Measurements from ENCODE around the gene EME1.
A peak's percentile ranks its signal among the peaks of the same experiment; 100 is the strongest.

Gene EME1

DNA sequence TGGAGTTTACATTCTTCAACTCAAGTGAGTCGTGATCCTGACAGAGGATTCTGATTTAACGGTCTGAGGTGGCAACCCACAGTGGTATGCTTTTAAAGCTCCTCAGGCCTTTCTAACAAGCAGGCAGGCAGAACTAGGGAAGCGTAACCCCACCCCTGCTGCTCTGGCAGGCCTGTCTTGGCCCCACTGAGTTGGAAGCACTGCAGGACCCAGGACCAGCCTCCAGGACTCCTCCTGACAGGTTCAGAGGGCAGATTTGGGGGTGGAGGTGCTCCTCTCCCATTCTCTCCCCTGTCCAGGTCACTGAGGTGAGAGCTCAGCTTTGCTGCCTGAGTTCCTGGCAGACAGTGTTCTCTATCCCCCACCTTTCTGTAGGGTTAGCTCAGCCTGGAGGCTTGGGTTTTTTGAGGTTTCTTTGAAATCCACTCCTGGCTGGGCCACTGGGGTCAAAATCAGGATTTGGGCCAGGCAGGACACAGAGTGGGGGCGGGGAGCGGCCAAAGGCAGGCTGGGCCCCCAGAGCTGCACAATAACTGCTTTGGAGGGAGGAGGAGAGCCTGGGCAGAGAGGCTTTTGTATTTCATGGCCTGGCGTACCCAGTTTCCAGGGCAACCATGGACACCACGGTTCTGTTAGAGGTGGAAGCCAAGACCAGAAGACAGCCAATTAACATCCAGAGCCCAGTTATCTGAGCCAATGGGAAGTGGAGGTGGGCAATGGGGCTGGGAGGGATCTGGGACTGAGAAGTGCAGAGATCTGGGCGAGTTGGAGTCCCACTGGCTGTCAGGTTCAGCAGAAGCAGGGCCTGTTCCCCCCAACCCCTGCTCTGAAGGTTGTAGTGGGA, 9.6 kb upstream of the EME1 start:
- no peak for DNase-seq

DNA sequence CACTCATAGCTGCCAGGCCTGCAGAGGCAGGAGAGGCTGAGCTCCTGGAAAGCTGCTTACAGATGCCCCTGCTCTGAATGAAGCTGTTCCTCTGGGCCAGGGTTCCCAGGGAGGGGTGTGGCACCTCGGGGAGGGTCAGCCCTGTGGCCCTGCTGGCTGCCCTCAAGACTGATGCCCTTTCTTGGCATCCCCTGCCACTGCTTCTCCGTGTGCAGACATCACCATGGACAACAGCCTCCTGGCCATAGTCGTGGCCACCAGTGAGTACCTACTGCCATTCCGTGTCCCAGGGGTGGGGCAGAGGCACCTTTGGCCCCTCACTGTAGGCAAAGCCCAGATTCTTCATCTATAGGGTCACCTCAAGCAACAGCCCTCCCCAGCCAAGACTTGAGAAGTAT, 9.0 kb upstream of the EME1 start:
- DNase-seq, result no peak

DNA sequence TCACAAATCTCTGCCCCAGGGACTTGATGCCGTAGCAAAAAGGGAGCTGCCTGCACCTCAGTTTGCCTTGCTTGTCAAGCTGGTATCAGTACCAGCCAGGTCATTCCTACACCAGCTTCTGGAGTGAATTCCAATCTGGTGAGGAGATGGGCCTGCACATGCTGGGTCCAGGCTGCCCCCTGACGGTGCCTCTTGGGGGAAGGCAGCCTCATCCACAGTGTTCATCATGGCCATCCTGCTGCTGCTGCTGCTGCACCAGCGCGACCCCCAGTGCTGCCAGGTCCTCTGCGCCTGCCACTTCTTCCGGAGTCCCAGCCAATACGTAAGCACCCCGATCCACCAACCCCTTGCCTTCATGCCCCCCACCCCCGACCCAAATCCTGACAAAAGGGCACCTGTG, 8.3 kb upstream of the EME1 start:
- no peak for DNase-seq

DNA sequence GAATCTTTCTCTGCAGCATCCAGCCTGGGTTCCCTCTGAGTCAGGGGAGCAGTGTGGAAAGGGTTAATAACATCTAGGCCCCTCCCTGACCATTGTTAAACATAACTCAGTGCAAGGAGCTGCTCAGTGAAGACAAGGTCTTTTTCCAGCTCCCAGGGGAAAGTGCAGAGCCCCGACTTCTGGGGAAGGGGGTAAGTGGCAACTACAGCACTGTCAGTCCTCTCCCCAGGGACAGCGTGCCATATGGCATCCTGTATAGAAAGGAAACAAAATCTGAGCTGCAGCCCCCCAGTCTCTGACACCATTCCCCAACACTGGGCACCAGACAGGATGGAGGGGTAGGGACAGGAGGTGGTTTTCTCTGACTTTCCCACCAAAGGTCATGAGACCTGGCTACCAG, 7.9 kb upstream of the EME1 start:
- no peak for DNase-seq

DNA sequence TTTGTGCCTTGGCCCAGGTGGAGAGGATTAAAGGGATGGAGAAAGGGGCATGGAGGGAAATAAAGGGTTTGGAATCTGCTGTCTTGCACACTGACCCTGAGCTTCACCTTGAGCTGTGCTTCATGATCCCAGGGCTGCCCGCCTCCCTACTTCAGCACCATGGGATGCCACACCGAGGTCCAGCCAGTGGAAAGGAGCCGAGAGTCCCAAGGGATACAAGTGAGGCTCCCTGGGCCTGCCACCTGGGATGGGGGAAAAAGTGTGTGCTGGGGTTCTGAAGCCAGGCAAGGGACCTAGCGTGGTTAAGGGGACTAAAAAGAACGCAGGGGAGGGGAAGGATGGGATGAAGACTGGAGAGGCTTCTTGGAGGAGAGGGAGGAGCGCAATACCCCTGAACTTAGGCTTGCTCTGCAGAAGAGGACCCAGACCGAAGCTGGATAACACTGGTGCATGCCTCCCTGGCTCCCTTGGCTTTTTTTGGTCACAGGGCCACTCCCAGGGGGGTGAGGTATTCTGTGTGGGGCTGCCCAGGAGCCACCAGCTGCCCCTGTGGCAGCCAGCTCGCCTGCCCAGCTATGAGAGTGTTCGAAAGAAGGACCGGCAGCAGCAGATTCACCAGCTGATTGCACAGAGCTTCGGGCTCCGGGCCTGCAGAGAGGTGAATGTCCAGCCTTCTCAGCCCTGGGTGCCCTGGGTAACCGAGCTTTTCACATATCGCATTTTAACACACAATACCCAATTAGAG, 7.2 kb upstream of the EME1 start:
- DNase-seq, result no peak

DNA sequence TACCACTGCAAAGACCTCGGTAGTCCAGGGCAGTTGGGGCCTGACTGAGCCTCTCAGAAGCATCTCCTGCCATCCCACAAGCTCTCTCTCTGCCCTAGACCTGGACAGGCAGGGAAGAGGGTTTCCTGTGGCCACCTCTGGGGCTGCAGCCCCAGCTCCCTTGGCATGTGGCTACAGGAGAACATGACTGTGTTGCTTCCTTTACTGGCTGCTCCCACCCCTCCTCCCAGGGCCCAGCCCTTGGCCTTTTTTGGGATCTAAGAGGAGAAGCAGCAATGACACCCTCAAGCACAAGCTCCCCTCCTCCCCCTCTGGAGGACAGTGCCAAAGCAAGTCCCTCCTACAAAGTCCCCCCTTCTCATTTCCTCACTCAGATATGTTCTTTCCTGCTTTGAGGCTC, 5.6 kb upstream of the EME1 start:
- no peak for DNase-seq

DNA sequence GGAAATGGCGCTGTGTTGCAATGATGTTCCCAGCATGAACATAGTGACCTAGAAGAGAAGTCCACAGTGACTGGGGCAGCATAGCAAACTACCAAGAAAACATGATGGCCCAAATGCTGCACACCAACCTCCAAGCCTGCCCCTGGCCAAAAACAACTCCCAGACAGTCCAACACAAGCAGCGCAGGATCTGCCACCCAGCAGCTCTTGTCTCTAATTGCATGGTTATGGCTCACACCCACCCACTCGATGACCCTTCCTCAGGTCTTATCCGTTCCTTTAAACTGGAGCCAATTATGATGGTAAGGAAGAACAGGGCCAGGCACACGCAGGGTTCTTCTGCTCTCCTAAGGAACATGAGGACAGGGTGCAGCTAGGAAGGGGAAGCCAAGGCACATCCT, 3.0 kb upstream of the EME1 start:
- no peak for DNase-seq

DNA sequence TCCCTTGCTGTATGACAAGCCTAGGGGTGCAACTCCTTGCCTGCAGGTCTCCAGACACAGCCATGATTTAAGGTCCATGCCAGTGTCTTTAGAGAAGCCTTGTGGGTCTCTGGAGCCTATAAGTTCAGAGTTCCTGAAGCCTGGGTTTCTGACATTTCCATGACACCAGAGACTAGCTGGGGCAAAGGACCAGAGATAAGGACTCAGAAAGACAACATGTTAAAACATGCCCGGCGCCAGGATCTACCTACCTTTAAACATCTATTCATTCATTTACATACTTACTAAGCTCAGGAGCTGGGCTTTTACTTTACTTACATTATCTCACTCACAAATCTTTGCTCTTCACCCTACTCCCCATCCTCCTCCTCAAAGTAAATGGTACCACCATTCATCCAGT, 1.5 kb upstream of the EME1 start:
- no peak for DNase-seq

DNA sequence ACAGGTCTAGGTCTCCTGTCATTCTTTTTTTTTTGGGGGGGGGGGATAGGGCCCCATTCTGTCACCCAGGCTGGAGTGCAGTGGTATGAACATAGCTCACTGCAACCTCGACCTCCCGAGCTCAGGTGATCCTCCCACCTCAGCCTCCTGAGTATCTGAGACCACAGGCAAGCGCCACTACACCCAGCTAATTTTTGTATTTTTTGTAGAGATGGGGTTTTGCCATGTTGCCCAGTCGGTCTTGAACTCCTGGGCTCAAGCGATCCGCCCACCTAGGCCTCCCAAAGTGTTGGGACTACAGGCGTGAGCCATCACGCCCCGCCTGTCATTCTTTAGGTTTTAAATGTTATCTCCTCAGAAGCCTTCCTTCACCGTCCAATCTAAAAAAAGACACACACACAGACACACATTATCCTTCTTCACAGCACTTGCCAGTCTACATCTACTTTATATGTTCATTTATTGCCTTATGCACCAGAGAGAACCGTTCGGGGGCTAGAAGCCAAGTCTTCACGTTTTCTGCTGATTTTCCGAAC, 739 bp upstream of the EME1 start:
- DNase-seq, result peak in 3 of 4 experiments; percentile 8 to 41 (median 17)

DNA sequence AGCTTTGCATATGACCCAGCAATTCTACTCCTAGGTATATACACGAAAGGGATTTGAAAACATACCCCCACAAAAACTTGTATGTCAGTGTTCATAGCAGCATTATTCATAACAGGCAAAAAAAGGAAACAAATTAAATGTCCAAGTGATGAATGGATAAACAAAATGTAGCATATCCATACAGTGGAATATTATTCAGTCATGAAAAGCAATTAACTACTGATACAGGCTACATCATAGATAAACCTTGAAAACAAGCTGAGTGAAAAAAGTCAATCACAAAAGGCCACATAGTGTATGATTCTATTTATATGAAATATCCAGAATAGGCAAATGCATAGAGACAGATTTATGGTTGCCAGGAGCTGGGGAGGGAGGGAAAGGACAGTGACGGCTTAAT, 676 bp downstream of the EME1 start:
- DNase-seq, result no peak

DNA sequence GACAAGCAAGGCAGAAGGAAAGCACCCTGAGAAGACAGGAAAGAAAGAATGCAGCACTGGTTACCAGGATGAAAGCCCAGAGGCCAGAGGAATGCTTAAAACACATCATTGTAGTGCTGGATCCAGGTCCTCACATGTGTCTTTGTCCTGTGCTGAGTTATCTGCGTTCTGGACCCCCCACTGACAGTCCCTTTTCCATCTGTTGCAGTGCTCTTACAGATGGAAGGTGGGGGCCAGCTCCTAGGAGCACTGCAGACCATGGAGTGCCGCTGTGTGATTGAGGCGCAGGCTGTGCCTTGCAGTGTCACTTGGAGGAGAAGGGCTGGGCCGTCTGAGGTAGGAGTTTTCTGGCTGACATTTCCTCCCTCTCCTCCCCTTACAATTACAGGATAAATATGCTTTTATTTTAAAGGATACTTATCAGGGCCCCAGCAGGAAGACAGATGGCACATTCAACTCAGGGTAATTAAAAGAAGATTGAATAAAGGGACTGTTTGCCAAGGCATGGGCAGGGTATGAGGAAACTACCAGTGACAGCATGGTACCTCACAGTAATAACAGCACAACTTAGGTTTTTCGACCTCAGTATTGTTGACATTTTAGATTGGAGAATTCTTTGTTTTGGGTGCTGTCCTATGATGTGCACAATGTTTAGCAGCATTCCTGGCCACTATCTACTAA, 3.0 kb downstream of the EME1 start:
- no peak for DNase-seq

DNA sequence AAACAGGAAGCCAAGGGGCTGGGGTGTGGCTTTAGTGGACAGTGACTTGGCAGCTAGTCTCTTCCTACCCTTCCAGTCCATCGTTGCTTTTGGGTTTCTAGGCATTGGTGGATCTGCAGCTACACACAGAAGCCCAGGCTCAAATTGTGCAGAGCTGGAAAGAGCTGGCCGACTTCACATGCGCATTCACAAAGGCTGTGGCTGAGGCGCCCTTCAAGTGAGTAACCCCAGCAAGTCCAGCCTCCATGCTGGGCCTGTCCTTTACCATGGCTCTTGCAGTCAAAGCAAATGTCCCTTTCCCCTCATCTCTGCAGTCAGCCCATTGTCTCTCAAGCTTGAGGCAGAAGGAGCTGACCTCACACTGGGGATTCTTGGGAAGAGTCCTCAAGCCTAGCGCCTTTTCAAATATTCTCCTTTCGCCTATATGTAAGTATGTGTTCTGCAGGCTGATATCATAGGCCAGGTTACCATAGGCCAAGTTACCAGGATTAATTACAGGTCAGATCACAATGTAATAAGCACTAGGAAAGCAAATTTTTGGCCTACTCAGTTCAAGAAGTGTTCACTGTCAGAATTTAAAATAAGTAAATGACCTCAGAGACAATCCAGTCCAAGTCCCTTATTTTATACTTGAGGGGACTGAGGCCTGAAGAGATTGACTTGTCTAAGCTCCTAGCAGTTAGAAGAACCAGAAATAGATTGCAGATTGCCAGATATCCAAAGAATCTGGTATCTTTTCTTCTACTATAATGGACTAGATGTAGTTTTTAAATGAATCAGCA, 6.5 kb downstream of the EME1 start:
- no peak for DNase-seq

DNA sequence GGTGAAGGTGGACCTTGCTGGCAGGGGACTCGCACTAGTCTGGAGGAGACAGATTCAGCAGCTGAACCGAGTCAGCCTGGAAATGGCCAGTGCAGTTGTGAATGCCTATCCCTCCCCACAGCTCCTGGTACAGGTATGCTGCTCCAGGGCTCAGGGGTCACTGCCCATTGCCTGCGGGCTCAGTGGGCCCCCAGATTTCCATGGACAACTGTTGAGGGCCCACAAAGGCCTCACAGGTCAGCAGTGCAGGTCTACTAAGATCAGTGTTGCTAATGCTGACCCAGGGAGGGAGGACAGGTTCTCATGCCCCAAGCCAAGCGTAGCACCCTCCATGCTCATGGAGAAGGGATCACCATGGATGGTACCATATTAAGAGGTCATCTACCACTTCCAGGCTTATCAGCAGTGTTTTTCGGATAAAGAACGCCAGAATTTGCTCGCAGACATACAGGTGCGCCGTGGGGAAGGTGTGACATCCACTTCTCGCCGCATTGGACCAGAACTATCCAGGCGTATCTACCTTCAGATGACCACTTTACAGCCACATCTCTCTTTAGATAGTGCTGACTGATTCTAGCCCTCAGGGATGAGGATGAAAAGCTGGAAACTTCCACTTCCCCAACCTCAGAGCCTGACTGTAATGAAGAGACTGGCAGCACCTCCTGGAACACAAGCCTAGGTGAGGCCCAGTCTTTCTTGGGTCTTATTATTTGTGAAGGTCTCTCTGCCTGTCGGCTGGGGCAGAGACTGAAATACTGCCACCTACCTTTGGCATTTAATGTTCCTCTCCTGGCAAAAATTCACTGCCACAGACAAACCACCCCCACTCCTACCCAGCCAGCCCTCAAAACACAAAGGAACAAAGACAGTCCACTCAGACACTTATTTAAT, 7.6 kb downstream of the EME1 start:
- peak in 1 of 4 experiments; percentile 14 for DNase-seq

DNA sequence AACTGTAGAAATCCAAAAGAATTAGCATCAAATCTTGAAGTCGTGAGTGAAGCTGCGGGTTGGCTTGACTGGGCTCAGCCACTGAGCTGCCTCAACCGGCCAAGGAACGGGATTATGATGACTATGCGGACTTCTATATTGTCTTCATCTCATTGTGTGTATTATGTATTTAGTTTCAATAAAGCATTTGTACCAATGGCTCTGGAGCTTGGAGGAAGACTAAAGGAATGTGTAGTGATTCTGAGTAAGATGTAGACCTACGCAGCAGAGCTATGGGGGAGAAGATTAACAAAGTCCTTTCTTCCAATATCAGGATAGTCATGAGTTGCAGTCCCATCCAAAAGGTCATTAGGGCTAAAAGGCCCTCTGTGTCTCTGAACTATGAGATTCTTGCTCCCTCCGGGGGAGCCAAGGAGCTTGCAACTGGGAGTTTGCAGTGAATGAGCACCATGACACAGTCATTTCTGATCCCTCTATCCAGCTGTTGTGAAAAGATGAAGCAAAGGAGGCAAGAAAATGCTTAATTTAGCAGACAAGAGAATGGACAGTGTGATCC, 8.3 kb downstream of the EME1 start:
- no peak for DNase-seq

DNA sequence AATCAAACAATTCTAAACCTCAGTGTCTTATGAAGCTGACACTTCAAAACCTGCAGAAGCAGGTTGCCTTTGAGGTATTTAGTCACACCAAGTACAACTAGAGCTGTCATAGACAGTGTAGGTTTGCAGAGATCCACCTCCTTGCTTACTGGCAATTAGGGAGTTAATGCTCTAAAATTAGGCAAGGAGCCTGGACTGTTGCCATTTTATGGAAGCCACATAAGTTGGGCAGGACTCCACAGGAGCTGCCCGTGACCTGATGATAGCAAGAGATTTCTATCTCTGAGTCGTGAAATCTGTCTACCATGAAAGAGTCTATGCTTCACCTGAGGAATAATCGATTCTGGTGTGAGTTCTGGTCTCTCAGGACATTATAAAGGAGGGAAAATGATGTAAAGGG, 8.9 kb downstream of the EME1 start:
- DNase-seq, result no peak

DNA sequence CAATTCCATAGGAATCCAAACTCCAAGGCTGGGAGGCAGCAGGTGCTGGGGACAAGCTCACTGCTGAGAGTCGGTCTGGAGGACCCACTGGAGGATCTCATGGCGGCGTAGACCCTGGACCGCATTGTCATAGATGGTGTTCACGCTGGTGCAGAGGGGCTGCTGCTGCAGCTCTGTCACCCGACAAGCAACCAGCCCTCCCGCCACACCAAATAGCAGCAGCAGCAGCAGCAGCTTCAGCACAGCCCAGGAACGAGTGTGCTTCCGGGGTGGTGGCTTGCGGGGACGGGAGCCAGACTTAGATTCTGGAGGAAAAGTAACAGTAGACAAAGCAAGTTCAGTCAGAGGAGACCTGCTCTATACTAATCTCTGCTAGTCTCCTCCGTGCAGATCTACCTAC, 9.9 kb downstream of the EME1 start:
- no peak for DNase-seq

DNA sequence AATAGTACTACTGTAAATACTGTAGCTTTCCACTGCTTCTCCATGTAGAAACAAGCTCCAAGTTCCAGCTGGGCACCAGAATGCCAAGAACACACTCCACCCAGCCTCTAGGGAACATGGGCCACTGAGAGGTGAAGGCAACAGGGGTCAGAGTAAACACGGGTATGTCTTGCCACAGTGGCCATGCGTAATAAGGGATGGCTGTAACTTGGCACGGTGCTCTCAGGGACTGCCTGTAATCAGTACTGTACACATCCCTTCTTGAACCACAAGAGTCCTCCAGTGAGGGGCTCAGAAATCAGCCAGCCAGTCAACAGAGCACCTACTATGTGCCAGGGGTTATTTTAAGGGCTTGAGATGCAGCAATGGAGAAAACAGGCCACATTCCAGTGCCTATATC, 13.5 kb downstream of the EME1 start:
- no peak for DNase-seq

DNA sequence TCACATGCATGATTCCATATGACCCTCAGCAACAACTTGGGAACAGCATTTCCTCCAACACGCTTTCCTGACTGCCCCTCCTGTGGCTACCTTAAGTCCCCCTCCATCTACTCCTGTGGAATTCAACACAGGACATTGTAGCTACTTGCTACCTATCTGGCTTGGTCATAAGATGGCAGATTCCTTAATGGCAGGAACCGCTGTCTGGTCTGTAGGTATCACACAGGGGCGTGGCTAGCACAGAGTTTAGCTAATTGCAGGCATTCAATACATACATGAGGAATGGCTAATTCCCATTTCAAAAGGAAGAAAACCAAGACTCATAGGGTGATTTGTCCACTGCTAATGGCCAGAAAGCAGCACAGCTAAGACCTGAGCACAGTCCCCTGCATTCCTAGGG, 15.7 kb downstream of the EME1 start:
- no peak for DNase-seq

DNA sequence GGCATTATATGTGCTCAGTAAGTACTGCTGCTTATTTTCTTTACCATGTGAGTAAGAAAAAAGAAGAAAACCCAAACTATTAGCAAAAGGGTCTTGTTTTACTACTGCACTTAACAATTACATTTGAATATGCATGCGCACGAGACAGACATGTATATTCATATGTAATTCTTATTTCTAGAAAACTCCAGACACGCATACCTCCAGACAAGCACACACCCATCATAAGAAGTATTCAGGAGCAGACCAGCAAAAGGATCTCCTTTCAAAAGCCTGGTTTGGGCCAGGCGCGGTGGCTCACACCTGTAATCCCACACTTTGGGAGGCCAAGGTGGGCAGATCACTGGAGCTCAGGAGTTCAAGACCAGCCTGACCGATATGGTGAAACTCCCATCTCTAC, 16.5 kb downstream of the EME1 start:
- DNase-seq, result no peak

DNA sequence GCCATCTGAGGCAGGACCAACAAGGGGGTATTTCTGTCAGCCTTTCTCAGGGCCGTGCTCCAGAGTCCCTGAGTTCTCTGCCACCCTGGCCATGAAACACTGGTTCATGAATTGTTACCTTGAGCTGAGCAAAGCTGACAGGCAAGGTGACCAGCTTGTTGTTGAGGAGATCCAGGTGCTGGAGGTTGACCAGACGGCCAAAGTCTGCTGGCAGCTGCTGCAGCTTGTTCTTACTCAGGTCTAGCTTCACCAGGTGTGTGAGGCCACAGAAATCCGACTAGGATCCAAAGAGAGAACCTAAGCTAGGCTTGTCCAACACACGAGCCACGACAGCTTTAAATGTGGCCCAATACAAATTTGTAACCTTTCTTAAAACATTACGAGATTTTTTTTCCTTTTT, 19.6 kb downstream of the EME1 start:
- DNase-seq, result no peak

DNA sequence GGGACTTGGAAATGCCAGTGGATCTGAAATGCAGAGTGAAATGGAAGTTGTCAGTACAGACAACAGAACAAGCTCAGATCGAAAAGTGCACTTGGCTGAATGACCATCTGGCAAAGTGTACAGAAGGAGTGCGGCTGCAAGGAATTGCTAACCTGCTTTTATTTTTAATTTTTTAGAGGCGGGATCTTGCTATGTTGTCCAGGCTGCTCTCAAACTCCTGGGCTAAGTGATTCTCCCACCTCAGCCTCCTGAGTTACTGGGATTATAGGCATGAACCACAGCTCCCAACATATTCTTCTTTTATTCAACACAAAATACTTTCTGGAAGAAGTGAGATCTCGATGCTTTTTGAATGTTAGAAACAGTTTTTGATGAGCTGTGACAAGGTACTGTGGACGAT, 20.7 kb downstream of the EME1 start:
- DNase-seq, result no peak
